Measurements from ENCODE around the gene PELI3.
"Not testable (repeated sequence)": the region's sequence is repeated elsewhere in the genome, so short reads cannot be mapped to it uniquely, and the experiment has no call there.

Gene PELI3

DNA sequence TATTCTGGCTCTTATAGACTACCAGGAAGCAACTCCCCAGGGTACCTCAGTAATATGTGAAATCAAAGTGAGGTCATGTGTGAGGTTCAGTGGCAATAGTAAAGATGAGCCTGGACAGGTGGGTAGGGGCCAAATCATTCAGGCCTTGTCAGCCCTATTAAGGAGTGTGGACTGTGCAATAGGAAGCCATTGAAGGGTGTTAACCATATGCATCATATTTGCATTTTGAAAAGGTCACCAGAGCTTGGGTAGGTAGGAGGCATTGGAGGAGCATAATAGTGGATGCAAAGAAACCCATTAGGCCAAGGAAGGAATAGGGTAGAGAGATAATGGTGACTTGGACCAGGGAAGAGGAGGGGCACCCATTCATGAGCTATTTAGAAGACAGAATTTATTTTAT, 19.7 kb upstream of the PELI3 start:
- no peak for DNase-seq

DNA sequence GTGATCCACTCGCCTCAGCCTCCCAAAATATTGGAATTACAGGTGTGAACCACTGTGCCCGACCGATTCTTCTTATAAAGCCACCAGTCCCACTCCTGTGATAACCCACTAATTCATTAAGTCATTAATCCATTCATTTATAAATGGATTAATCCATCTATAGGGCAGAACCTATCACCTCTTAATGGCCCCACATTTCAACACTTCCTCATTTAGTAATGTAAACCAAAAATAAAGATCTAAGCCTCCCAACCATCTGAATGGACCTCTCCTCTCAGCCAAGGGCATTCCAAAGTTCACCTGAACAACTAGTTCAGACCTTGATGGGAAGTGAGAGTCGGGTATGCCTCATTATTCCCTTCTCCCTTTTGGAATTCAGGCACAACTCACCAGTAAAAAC, 18.2 kb upstream of the PELI3 start:
- DNase-seq, result no peak

DNA sequence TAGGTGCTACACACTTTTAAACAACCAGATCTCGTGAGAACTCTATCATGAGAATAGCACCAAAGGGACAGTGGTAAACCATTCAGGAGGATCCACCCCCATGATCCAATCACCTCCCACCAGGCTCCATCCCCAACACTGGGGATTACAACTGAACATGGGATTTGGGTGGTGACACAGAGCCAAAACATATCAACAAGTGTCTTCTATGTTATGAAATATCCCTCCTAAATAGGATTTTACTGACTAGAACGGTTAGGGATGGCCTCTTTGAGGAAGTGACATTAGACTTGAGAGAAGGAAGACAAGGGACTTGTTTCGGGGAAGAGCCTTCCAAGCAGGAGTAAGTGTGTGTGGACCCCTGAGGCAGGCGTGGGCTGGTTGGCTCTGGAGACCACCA, 16.1 kb upstream of the PELI3 start:
- no peak for DNase-seq

DNA sequence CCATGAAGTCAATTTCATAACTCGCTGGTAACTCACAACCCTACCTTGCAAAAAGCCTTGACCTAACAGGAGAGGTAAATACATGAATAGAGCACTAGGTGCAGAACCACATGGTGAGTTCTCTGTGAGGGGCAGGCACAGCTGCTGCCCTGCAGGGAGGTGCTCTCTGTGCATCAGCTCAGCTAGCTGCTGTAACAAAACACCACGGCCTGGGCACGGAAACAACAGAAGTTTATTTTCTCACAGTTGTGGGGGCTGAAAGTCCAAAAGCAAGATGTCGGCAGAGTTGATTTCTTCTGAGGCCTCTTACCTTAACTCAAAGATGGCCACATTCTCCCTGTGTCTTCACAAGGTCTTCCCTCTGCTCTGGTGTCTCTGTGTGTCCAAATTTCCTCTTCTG, 15.0 kb upstream of the PELI3 start:
- DNase-seq, result no peak

DNA sequence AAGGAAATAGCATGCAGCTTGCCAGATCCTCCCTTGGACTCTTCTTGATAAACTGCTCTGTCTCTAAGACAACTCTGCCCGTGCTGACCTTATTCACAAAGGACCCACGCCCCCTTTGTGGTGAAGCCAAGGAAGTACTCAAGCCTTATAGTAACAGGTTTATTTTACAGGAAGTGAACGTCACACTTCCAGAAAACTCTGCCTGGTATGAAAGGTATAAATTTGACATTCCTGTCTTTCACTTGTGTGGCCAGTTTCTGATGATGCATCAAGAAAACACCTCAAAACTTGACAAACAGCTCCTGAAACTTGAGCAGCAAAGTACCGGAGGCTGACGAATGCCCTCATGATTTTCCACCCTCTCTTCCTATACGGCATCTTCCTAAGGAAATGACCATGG, 12.5 kb upstream of the PELI3 start:
- no peak for DNase-seq

DNA sequence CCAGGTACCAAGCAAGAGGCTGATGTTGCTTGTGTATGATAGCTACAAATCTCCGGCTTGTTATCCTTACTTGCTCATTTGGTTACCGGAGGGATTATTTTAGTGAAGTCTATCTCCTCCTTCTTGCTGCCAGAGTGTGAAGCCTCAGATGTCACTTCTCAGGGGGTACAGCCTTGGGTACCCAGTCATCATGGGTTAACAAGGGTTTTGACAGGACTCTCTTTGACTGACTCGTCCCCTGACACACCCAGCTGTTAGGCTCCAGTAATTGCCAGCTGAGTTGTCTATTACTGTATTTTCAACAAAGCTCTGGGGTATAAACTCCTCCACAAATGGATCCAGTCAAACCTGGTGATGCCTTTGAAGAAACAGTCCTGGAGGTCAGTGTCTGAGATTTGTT, 11.9 kb upstream of the PELI3 start:
- no peak for DNase-seq

DNA sequence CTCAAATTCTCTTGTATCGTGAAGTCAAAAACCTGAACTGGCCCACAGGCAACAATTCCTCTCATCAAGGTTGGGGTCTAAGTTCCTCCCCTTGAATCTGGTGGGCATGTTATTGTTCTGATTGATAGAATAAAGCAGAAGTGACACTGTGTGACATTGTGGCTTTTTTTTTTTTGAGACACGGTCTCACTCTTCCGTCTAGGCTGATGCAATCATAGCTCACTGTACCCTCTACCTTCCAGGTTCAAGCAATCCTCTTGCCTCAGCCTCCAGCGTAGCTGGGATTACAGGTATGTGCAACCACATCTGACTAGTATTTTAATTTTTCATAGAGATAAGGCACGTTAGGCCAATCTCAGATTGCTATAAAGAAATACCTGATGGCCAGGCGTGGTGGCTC, 8.9 kb upstream of the PELI3 start:
- DNase-seq, result no peak

DNA sequence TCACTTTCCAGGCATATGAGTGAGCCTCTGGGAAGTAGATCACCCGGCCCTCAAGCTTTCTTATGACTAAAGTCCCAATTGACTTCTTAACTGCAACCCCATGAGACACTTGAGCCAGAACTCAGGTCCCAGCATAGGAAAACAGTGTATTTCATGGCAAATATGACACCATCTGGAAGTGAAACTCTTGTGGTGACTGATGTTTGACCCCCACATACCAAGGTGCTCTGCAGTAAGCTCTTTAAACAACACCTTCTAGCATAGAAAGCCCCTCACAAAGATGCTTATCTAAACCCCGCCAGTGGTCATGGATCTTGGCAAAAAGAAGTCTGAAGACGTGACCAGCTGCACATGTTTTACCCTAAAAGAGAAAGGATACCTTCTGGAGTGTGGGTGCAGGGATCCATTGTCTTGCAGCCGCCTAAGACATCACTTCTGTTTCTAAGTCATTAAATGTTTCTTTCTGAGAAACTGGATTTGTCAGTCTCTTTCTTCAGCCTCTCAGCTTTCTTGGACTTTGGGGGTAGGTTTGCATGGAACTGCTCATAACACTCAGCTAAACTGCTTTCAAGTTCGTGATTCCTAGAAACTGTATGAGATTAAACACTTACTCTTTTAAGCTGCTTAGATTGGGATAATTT, 7.4 kb upstream of the PELI3 start:
- no peak for DNase-seq

DNA sequence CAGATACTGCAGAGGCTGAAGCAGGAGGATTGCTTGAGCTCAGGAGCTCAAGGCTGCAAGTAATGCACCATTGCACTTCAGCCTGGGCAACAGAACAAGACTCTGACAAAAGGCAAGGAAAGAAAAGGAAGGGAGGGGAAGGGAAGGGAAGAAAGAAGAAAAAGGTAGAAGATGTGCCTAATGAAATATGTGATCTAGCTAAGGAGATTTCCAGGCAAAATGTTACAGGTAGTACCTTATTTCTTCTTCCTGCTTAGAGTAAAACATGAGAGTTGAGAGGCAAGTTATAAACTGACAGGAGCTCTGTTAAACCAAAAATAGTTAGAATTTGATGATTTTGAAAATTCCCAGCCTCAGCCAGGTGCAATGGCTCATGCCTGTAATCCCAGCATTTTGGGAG, 4.7 kb upstream of the PELI3 start:
- no peak for DNase-seq

DNA sequence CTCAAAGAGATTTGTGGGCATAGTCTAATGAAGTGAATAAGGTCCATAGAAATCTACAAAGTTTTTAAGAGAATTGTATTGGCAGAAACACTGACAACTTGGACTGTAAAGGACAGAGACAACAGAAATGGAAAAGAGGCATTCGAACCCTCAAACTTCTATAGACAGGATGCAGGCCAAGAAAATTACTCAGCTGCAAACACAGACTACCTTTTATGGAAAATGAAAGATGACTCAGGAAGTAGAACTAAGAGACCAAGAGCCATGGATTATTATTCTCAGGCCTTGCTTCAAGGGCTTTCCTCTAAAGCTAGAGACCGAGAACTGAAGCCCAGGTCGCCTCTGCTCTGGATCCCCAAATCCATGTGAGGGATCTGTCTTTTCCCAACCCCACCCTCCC, 3.8 kb upstream of the PELI3 start:
- DNase-seq, result no peak

DNA sequence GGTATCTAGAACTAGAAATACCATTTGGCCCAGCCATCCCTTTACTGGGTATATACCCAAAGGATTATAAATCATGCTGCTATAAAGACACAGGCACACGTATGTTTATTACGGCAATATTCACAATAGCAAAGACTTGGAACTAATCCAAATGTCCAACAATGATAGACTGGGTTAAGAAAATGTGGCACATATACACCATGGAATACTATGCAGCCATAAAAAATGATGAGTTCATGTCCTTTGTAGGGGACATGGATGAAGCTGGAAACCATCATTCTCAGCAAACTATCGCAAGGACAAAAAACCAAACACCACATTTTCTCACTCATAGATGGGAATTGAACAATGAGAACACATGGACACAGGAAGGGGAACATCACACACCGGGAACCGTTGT, 2.6 kb upstream of the PELI3 start:
- DNase-seq, result not testable (repeated sequence)

DNA sequence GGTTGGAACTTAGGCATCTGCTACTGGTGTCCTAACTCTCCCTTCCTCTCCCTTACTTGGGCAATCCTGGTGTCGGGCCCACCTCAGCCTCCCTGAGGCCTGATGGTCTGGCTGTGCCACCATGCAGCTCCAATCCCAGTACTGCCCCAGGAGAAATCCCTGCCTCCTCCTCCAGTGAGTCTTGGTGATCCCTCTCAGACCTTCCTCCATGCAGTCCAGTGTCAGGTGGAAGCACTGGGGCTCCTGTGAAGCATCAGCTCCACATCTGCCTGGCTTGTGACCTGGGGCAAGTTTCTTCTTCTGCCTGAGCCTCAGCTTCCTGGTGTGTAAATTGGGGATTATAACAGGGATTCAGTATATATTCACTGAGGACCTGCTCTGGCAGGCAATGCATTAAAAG, 1.8 kb upstream of the PELI3 start:
- no peak for DNase-seq

DNA sequence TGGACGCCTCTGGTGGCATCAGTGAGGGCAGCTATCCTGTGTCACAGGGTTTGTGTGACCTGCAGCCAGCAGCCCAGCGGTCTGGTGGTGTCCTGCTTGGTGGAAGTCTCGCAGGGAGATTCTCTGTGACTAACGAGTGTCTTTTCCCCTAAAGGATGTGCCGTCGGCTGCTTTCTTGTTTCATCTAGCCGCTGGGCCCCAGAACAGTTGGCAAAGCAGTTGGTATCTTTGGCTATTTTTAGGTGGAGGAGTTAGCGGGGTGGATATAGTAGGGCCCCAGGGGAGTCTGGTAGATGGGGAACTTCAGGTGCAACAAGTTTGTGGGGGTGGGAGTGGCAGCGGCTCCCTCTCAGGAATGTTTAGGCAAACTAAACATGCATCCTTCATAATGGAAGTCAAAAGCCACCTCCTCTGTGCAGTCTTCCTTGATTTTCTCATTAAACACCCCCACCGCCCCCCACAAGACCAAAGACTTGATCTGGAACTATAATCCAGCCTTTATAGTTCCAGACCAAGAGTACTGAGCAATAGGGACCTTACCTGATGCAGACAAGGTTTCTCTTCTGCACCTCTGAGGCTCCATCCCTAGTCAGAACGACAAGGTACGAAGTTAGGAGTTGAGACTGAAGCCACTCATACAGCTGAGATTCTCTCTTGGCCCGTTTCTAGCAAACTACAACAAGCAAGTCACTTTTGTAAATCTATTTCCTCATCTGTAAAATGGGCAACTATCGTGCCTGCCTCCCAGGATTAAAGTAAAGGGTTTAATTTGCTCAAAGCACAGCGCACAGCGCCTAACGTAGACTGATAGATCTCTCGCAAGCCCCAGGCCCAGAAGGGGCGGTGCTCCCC, 1.1 kb upstream of the PELI3 start:
- DNase-seq, result no peak

DNA sequence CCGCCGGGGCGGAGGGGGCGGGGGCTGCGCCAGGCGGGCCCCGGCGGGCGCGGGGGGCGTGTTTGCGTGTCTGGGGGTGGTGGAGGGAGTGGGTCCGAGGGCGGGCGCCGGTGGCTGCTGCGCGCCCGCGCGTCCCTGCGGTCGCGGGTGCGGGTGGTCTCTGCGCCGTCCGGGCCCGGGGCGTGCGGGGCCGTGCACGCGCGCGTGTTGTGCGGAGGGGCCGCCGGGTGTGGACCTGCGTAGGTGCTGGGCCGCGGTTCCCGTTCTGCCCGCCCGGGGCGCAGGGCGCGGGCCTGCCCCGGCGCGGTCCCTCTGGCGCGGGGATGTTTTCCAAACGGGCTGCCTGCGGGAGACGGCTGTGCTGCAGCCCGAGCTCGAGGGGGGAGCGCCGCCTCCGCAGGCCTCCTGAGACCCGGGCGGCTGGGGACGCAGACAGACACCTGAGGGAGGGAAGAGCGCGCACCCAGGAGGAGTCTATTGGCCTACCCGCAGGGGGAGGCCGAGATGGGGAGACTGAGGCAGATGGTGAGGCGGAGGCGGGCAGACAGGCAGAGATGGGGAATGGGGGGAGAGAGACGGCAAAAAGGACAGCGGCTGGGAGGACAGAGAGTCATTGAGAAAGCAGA, 442 bp downstream of the PELI3 start:
- DNase-seq, result no peak

DNA sequence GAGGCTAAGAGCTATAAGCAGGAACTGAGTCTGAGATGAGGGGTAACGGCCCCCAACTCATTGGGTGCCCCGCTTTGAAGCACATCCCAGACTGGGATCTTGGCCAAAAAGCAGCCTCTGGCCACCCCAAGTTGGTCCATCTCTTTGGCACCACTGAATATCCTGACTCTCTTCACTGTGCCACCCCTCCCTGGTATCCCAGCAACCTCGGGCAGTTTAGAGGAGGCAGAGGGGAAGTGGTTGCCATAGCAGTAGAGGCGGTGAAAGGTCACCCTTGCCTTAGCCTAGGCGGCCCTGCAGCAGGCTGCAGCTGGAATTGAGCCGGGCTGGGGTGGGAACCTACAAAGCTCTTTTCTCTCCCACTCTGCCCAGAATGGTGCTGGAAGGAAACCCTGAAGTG, 1.1 kb downstream of the PELI3 start:
- DNase-seq, result no peak

DNA sequence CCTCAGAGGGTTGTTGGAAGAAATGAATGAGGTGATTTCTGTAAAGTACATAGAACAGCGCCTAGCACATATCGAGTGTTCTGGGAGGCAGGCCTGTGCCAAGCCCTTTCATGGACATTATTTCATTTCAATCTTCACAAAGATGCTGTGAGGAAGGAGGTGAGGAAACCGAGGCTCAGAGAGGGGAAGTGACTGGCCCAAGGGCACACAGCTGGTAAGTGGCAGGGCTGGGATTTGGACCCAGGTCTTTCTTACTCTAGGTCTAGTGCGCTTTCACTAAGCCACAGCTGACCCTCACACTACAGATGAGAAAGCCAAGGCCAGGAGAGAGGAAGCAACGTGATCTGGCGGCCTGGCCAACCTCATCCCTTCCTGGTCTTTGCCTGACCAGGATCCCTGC, 2.0 kb downstream of the PELI3 start:
- no peak for DNase-seq

DNA sequence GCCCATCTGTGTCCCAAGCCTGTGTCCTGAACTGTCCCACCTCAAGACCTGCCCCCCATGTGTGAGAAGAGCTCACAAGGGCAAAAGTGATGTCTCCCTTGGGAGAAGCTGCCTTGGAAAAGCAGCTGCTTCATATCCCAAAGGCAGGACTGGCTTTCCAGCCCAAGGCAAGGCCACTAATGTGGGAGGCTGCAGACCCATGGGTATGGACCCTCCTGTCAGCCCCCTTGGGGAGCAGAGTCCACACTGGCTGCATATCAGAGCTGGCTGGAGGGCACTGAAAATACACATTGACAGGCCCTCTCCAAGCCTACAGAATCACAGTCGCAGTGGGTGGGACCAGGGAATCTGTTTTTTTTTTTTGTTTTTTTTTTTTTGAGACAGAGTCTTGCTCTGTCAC, 2.7 kb downstream of the PELI3 start:
- DNase-seq, result no peak

DNA sequence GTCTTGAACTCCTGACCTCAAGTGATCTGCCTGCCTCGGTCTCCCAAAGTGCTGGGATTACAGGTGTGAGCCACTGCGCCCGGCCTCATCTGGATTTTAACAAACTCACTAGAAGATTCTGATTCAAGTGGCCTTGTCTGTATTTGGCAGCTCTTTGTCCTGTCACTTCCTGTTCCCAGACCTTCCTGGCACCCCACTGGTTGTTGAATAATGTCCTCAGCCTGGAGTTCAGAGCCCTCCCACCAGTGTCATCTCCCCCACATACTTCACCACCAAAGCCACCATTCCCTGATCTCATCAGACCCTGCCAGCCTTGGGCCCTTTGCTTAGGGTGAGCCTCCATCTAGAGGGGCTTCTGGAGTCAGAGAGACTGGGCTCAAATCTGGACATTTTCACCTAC, 3.3 kb downstream of the PELI3 start:
- no peak for DNase-seq

DNA sequence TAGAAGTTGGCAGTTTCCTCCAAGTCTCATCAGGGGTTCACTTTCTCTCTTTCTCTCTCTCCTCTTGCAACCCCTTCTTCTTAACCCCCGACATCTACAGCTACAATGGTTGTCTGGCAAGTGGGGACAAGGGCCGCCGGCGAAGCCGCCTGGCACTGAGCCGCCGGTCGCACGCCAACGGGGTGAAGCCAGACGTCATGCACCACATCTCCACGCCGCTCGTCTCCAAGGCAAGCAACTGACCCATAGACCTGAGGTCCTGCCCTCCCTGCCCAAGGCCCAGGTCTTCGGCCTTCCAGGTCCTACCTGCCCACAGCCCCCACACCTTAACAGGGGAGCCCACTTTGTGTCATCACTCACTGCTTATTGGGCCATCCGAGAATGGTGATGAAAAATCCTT, 4.4 kb downstream of the PELI3 start:
- DNase-seq, result no peak

DNA sequence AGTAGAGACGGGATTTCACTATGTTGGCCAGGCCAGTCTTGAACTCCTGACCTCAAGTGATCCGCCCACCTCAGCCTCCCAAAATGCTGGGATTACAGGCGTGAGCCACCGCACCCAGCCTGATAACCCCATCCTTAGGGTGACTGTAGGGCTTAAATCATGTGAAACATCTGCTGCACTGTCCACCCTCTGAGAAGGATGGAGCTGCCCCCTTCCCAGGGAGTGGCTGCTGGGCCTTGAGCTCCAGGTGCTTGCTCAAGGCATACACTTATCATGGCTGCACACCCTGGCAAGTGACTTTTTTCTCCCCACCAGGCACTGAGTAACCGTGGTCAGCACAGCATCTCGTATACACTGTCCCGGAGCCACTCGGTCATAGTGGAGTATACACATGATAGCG, 5.3 kb downstream of the PELI3 start:
- no peak for DNase-seq

DNA sequence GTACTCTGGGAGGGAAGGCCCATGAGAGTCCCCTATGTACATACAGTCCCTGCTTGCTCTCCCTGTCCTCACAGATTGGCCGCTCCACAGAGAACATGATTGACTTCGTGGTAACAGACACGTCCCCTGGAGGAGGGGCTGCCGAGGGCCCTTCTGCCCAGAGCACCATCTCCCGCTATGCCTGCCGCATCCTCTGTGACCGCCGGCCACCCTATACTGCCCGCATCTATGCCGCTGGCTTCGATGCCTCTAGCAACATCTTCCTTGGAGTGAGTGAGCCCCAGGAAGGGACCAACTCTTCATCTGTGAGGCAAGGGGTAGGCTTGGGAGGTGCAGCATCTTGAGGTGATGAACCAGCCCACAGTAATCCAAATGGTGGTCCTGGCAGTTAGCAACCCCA, 6.5 kb downstream of the PELI3 start:
- DNase-seq, result no peak

DNA sequence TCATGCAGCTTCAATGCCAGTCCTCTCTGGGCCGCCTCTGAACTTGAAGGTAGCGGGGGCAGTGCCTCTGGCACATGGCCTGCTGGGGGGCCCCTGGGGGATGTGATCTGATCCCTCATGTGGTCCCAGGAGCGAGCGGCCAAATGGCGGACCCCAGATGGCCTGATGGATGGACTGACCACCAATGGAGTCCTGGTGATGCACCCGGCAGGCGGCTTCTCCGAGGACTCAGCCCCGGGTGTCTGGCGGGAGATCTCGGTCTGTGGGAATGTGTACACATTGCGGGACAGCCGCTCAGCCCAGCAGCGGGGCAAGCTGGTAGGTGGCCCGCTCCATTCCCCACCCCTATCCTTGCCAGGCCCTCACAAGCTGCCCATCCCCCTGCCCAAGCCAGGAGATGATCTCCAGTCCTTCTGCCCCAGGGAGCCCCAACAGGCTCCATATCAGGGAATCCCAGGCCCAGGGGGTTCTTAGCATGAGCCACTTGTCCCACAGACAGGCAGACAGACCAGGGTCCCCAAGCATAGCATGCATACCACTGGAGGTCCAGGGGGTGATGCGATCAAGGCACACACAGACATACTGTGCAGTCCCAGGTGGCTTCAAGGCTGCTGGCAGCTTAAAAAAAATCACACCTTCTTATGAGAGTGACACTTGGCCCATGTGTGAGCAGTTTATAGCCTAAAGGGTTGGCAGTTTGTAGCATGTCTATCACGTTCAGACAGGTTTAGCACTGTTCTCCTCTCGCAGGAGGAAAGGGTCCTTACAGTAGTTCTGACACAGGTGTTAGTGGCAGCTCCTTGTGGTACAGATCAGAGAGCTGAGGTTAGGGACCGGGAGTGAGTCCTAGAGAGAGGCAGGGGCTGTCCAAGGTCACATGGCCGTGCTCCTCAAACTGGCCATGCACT, 7.2 kb downstream of the PELI3 start:
- no peak for DNase-seq

All from NCI-H1694 treated with DMSO at 0.1 percent for 48 hours (cell line).